Midbrain (tissue), 1 donor: ENCODE results near the gene LY9.

Experiments
- DNase-seq: peaks from one replicate; lab custom pipeline; 2025; lab: John Stamatoyannopoulos, UW

The LY9 gene

GRCh38 chr1:160795951-160796383 lies at the start of gene LY9:
Gene LY9, plus strand, starts transcription at chr1:160796174. Its CDS starts 14 bp downstream, at chr1:160796188.
- no peak for DNase-seq

DNA sequence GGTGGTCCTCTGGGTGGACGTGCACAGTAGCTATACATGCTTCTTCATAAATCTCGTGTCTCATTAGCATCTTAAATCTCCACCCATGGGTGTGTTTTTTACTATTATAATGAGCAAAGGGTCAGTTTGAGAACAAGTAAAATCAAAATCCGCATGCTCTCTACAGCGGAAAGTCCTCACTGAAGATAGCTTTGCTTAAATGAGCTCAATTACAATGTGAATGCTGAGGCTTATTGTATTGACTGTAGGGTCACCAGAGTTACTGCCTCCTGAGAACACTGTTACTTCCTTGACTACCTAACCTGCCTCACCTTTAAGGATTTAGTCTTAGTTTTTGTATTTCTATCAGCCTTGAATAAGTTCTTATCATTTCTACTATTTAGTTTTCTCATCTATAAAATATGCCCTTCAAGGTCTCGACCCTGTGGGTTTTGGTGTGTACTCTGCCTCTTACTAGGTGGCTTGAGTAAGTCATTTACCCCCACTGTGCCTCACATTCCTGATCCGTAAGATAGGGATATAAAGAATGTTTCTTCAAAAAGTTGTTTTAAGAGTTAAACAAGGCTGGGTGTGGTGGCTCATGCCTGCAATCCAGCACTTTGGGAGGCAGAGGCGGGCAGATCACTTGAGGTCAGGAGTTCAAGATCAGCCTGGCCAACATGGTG lies 49.0 kb upstream of the LY9 start:
- DNase-seq: no peak

GRCh38 chr1:160747717-160748116 lies 48.3 kb upstream of the LY9 start:
- DNase-seq: no peak

- no peak for DNase-seq
Observed at GRCh38 chr1:160748181-160748877, 47.6 kb upstream of the LY9 start.

DNA sequence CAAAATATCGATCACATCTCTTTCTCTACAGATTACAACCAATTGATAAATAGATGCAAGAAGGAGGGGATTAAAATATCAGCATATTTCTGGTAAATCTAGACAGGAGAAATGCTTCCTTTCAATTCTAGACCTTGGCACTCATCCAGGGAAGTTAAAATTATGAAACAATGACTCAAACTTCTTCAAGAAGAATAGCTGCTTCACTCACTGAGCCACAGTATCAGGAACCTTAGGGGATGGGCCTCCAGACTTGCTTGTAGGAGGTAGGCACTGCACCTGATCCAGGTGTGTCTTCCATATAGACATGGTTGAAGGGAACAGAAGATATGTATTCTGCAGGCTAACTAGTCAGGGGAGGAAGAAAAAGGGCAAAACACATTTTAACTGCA lies 47.1 kb upstream of the LY9 start:
- no peak for DNase-seq

GRCh38 chr1:160750608-160751007 lies 45.4 kb upstream of the LY9 start:
- DNase-seq: no peak

DNA sequence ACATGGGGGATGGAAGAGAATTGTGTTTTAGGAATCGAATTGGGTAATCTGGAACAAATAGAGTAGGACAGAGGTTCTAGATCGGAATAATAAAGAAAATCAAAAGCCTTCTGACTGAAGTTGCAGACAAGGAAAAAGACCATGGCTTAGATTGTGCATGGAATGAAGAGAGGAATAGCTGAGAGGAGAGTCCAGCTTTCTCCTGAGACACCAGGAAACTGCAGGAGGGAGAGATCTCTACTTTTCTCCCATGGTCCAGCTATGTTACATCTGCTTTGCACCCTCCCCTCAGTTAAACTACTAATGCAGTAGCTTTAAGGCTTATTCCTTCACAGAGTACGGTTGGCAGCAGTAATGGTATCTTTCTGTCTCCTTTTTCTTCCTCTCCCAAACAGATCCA lies 43.6 kb upstream of the LY9 start:
- no peak for DNase-seq

- DNase-seq: no peak
Observed at GRCh38 chr1:160752924-160753323, 43.0 kb upstream of the LY9 start.

- no peak for DNase-seq
Observed at GRCh38 chr1:160753594-160753993, 42.4 kb upstream of the LY9 start.

DNA sequence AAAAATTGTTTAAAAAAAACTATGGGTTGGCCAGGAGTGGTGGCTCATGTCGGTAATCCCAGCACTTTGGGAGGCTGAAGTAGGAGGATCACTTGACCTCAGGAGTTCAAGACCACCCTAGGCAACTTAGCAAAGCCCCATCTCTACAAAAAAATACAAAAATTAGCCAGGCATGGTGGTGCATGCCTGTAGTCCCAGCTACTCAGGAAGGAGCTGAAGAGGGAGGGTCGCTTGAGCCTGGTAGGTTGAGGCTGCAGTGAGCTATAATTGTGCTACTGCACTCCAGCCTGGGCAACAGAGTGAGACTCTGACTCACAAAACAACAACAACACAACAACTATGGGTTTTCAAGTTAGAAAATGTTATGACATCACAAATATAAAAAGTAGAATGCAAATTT lies 40.5 kb upstream of the LY9 start:
- DNase-seq: no peak

DNA sequence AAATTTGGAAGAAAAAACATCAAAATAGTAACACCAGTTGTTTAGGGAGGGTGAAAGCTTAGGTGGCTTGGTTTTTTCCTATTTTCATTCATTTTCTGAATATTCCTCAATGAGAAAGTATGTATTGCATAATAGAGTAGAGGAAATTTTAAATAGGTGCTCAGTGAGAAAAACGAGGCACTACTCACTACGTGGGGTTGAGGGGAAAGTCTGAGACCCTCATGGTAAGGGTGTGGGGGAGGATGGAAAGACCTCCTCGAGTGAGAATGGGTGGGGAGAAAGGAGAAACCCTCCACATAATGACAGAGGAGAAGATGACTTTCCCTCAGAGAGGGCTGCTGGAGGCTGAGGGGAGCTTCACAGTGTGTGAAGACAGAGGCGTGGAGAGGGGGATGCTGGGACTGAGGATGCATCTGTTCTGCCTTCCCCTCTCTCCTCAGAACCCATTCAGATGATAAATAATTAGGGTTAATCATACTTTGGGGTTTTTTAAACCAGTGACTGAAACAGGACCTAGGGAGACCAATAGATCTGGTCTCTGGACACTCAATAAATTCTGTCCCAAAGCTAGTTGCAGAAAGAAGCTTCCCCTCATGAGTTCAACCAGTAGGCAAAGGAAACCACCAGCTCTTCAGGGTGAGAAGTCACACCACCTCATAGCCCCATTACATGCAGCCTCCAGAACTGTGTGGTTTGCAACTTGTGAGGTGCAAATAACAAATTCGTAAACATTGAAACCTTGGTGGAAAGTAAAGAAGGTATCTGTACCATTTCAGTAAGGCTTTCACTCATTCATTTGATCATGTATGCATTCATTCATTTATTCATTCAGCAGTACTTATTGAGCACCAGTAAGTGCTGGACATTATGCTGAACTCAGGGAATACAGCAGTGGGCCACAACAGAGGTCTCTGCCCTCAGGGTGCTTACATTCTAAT lies 39.8 kb upstream of the LY9 start:
- DNase-seq: no peak

DNA sequence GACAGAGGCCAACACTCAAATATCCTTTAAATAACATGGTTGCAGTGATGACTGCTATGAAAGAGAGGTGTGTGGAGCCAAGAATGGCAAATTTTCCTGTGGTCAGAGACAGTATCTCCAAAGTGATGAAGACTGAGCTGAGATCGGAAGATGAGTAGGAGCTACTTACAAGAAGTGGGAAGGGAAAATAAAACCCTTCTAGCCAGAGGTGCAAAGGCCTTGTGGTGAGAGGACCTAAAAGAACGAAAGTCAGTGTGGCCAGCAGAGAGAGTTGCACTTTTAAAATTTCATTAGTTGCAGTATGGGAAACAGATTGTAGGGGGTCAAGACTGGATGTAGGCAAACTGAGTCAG lies 39.1 kb upstream of the LY9 start:
- no peak for DNase-seq

- no peak for DNase-seq
Observed at GRCh38 chr1:160758521-160758920, 37.5 kb upstream of the LY9 start.

GRCh38 chr1:160759740-160760139 lies 36.2 kb upstream of the LY9 start:
- DNase-seq: no peak

GRCh38 chr1:160761046-160761445 lies 34.9 kb upstream of the LY9 start:
- no peak for DNase-seq

DNA sequence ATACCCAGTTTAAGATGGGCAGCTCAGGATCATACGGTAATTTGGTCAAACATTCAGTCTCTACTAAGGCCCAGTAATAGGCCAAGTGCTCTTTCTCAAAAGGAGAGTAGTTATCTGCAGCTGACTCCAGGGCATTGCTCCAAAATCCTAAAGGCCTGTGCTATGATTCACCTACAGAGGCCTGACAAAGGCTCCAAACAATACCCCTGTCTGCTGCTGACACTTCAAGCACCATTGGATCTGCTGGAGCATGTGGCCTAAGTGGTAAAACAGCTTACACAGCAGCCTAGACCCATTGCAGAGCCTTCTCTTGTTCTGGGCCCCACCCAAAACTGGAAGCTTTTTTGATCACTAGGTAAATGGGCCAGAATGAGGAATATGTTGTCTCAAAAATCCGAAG lies 34.1 kb upstream of the LY9 start:
- DNase-seq: no peak

GRCh38 chr1:160763993-160764392 lies 32.0 kb upstream of the LY9 start:
- DNase-seq: no peak

DNA sequence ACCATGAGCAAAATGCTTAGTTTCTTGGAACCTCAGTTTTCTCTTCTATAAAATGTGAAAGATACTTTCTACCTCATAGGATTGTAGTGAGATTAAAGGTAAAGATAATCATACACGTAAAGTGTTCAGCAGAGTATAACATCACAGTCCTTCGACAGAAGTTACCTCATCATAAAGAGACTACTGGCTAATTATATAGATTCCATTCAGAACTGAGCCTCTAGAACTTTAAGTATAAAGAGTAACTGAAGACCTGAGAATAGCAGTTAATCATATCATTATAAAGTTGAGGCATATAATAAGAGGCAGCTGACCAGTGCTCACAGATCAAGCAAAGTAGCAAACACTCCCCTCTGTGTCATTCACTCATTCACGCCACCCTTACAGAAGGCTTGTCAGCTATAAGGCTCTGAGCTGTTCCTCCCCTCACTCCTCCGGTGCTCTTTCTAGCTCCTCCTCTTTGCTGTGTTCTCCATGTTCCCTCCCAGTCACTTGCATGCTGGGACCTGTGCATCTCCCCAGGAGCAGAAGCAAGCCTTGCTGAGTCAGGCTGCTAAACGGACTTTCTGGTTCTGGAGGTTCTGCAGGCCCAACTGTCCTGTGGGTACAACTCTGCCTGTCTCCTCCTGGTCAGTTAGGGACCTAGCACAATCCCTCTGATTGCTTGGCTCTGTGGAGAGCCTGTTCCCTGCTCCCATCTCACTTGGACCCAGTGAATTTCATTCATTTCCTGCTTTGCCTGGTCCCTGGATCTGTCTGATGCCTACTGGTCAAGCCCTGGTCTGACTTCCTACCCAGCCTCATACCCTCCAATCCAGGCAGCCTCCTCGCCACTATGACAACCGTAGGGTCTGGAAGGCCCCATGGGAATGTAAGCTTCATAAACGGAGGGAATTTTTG lies 28.3 kb upstream of the LY9 start:
- no peak for DNase-seq

GRCh38 chr1:160768295-160768657 lies 27.7 kb upstream of the LY9 start:
- DNase-seq: no peak

DNA sequence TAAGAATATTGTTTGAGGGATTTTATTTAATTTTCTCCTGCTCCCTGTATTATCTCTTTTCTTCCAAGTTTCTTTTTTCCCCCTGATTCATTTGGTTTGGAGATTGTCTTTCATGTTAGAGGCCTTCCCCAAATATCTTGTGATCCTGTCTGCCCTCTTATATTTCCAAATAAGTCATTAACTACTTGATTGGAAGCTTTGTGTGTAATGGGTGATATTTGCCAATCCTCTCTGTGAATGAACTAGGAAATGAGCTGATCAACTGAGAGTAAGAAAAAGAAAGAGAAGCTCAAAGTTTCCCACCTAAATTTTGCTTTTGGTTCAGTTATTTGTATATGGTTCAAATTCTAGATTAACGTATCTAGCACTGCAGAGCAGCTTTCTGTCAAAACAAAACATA lies 23.6 kb upstream of the LY9 start:
- no peak for DNase-seq

GRCh38 chr1:160773093-160773492 lies 22.9 kb upstream of the LY9 start:
- no peak for DNase-seq
